NOMO-1 treated with DMSO at 0.1 percent for 48 hours (cell line): ENCODE data around the gene ZNF444.
A peak's percentile ranks its signal among the peaks of the same experiment; 100 is the strongest.

Experiments
- DNase-seq: peaks from one replicate; lab custom pipeline; 2025; ENCODE audit not compliant: unreplicated experiment; lab: John Stamatoyannopoulos, UW

ZNF444 gene

GRCh38 chr19:56106993-56107392 is 34.1 kb upstream of the ZNF444 start:
- no peak for DNase-seq

- no peak for DNase-seq
Measured at GRCh38 chr19:56107626-56108351, 33.3 kb upstream of the ZNF444 start.

- no peak for DNase-seq
Measured at GRCh38 chr19:56108447-56109195, 32.5 kb upstream of the ZNF444 start.

- DNase-seq: no peak
Measured at GRCh38 chr19:56109226-56109625, 31.9 kb upstream of the ZNF444 start.

GRCh38 chr19:56110515-56111448 is 30.3 kb upstream of the ZNF444 start:
- no peak for DNase-seq

GRCh38 chr19:56111601-56112312 is 29.3 kb upstream of the ZNF444 start:
- DNase-seq: peak; percentile 75

- no peak for DNase-seq
Measured at GRCh38 chr19:56112313-56112709, 28.8 kb upstream of the ZNF444 start.

GRCh38 chr19:56113074-56113632 is 27.9 kb upstream of the ZNF444 start:
- no peak for DNase-seq

GRCh38 chr19:56114051-56114777 is 26.9 kb upstream of the ZNF444 start:
- no peak for DNase-seq

- no peak for DNase-seq
Measured at GRCh38 chr19:56114778-56115110, 26.3 kb upstream of the ZNF444 start.

- DNase-seq: no peak
Measured at GRCh38 chr19:56115490-56115889, 25.6 kb upstream of the ZNF444 start.

- no peak for DNase-seq
Measured at GRCh38 chr19:56116606-56117005, 24.5 kb upstream of the ZNF444 start.

GRCh38 chr19:56117376-56117884 is 23.7 kb upstream of the ZNF444 start:
- DNase-seq: no peak

- no peak for DNase-seq
Measured at GRCh38 chr19:56117889-56118288, 23.2 kb upstream of the ZNF444 start.

GRCh38 chr19:56118666-56119581 is 22.2 kb upstream of the ZNF444 start:
- no peak for DNase-seq

GRCh38 chr19:56119582-56119978 is 21.5 kb upstream of the ZNF444 start:
- DNase-seq: no peak

- no peak for DNase-seq
Measured at GRCh38 chr19:56120002-56120370, 21.1 kb upstream of the ZNF444 start.

GRCh38 chr19:56120371-56121179 is 20.5 kb upstream of the ZNF444 start:
- peak; percentile 90 for DNase-seq
